T-helper 17 cell (primary cell): ENCODE data around the gene DPP6. TPM values are rescaled to one million over a fixed set of nuclear protein-coding genes. Genes with fewer than 3 reads are reported as not detected.

ENCODE experiments used
- ATAC-seq: fragments of 150-1000 bp; cut with Tn5 transposase; 2 replicates; pipeline ENCODE4 v1.10.0; 2021; ENCODE audit warnings: mild to moderate bottlenecking, moderate library complexity
- DNase-seq, 3 donors: peaks; one replicate each; pipeline versions ENCODE4 v3.0.0 to v3.0.0-alpha.2; 2020 to 2021
- H3K9me3 ChIP-seq: one replicate; pipeline ENCODE4 v1.7.0; 2013; ENCODE audit warnings: low read length, mild to moderate bottlenecking; ENCODE audit not compliant: control insufficient read depth, poor library complexity, severe bottlenecking
- H3K27ac Mint-ChIP-seq: one replicate; pipeline ENCODE4 v1.8.0; 2022; ENCODE audit warnings: mild to moderate bottlenecking, moderate library complexity, mixed read lengths
- H3K27me3 Mint-ChIP-seq: one replicate; pipeline ENCODE4 v1.8.0; 2022; ENCODE audit warnings: mixed read lengths
- H3K36me3 Mint-ChIP-seq: one replicate; pipeline ENCODE4 v1.8.0; 2022; ENCODE audit warnings: low read depth, mixed read lengths
- H3K4me1 Mint-ChIP-seq: one replicate; pipeline ENCODE4 v1.8.0; 2022; ENCODE audit warnings: mild to moderate bottlenecking, mixed read lengths
- H3K4me3 Mint-ChIP-seq: one replicate; pipeline ENCODE4 v1.8.0; 2022; ENCODE audit warnings: mild to moderate bottlenecking, moderate library complexity, mixed read lengths
- total RNA-seq, 4 donors: library from RNA in 2 of 4; stranded (reverse) in 2 of 4; gene quantifications; one replicate each; pipeline ENCODE4 v1.2.3 and lab custom pipeline; 2022 to 2026

The DPP6 gene
- total RNA-seq, 2 donors from 2014 or later: not detected

DNA sequence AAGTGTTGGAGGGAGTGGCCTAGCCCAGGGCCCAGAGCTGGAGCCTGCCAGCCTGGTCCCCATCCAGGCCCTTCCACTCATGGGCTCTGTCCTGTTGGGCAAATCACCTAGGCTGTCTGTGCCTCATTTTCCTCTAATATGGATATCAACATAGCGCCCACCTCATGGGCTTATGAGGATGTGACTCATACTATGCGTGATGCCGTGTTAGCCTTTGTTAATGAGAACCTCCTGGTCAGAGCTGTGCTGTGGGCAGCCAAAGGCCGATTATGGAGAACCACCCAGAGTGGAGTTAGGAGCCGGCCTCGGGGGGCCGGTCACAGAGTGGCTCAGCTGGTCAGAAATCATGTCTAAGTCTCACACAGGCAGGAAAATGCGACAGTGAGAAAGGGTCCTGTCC is 644.4 kb downstream of the DPP6 start:
- DNase-seq (no peak), ATAC-seq (no peak)
- Mint-ChIP-seq H3K27ac (no peak overlapping the region), H3K36me3 (no peaks in the 10 kb centered on the region), H3K4me3 (no peak overlapping the region), H3K4me1 (no peaks in the 10 kb centered on the region), H3K27me3 (peaks cover 5% of the 10 kb centered on the region)
- H3K9me3 ChIP-seq: no peaks in the 10 kb centered on the region

DNA sequence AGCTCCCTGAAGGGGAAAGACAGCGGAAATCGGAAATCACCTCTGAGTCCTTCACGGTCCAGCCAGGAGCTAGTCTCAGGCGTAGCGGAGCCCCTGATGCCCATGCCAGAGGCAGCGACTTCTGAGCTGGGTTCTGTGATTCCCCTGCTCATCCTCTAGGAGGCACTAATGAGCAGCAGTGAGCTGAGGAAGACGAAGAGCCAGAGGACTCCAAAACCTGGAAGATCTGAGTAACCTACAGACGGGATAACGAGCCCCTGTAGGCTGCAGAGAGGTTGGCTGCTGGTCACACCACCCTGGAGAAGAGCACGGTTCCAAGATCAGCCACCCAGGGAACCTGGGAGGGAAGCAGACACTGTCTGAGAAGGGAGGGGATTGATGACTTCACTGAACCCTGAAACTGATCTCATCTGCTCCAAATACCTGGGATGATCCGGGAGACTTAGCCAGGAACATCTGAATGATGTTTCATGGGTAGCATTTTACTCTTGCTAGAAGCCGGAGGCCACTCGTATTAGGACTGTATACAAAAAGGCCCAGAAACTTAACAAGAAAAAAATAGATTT is 646.6 kb downstream of the DPP6 start:
- Mint-ChIP-seq H3K4me1 (no peaks in the 10 kb centered on the region), H3K27me3 (peaks cover 5% of the 10 kb centered on the region), H3K36me3 (no peaks in the 10 kb centered on the region), H3K27ac (no peak overlapping the region), H3K4me3 (no peak overlapping the region)
- H3K9me3 ChIP-seq: no peaks in the 10 kb centered on the region
- no peak for DNase-seq
- ATAC-seq: no peak

DNA sequence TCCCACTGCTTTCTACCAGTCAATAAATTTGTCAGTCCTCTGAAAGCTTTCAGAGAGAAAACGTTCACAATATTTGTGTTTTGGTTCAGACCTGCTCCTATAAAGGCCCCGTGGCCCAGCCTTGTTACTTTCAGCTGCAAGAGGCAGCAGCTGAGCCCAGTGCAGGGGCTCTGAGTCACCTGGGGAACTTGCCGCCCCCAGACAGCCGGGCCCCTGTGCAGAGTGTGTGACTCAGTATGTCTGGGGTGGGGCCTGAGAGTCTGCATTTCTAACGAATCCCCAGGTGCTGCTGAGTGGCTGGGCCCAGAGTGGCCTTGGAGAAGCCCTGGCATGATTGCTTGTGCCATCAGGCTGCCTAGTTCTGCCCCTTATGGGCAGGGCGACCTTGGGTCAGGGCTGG is 647.2 kb downstream of the DPP6 start:
- no peak for DNase-seq
- H3K4me3 Mint-ChIP-seq: no peak overlapping the region
- ATAC-seq: no peak
- H3K27me3 Mint-ChIP-seq: peaks cover 5% of the 10 kb centered on the region
- H3K4me1 Mint-ChIP-seq: no peaks in the 10 kb centered on the region
- H3K9me3 ChIP-seq: no peaks in the 10 kb centered on the region
- H3K36me3 Mint-ChIP-seq: no peaks in the 10 kb centered on the region
- no peak overlapping the region for H3K27ac Mint-ChIP-seq

DNA sequence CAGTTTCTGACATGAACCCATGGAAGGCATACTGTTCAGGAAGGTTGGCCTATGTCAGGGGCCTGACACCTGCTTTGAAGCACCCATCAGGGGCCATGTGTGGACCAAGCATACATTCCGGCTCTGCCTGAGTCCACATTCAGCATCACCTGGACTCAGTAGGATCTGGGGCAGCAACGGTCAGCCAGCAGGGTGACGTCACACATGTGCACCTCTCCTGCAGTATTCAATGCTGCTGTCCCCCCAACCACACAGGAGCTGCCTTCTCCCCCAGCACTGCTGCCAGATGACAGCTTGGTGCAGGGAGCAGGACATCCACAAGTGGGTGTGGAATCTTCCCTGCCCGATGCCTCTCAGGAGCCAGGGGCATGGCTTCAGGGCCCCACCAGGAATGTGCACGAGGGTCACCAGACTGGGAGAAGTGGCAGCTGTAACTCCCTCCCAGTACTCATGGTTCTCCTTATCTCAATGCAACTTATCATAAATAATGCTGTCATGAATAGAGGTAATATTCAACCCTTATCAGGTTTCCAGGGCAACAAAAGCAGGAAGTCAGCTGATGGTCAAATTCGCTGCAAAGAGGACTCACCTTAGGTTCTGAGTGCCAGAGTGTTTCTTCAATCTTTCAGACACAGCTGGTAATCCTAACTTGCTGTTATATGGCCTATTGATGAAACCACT is 657.8 kb downstream of the DPP6 start:
- H3K27me3 Mint-ChIP-seq: no peaks in the 10 kb centered on the region
- no peak for DNase-seq
- no peaks in the 10 kb centered on the region for H3K4me1 Mint-ChIP-seq
- H3K4me3 Mint-ChIP-seq: no peak overlapping the region
- no peak overlapping the region for H3K27ac Mint-ChIP-seq
- no peaks in the 10 kb centered on the region for H3K9me3 ChIP-seq
- no peaks in the 10 kb centered on the region for H3K36me3 Mint-ChIP-seq
- no peak for ATAC-seq

DNA sequence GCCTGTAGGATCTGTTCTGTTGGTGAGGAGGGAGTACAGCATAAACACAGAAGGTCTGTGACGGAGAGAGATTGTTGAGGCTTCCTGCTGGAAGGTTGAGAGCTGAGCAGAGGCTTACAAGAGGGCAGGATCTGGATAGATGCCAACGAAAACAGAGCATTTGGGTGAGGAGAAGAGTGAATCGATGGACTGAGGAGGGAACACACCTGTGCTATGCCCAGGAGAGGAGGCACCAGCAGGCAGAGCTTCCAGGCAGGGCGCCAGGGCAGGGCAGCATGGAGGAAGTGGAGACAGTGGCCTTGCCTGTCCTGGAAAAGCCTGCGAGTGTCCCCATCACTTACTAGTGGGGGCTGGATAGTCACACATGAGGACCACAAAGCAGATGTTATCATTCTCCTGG is 667.8 kb downstream of the DPP6 start:
- no peak for ATAC-seq
- Mint-ChIP-seq H3K4me1 (no peaks in the 10 kb centered on the region), H3K4me3 (no peak overlapping the region), H3K27ac (no peak overlapping the region), H3K36me3 (peaks cover 2% of the 10 kb centered on the region), H3K27me3 (peaks cover 7% of the 10 kb centered on the region)
- no peaks in the 10 kb centered on the region for H3K9me3 ChIP-seq
- DNase-seq: no peak

DNA sequence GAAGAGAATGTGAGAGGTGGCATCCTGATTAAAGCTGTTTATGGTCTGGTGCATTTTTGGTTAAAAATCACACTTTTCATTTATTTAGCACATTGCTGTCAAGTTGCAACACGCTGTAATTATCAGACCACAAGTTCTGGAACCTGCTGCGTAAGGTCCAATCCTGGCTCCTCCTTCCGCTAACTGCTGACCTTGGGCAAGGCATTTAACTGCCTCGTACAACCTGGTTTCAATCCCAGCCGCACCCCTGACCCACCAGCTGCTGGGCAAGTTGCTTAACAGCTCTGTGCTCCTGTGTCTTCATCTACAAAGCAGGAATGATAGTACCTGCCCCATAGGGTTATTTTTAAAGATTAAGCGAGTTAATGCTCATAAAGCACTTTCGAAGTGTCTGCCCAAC is 668.9 kb downstream of the DPP6 start:
- peaks cover 2% of the 10 kb centered on the region for H3K36me3 Mint-ChIP-seq

DNA sequence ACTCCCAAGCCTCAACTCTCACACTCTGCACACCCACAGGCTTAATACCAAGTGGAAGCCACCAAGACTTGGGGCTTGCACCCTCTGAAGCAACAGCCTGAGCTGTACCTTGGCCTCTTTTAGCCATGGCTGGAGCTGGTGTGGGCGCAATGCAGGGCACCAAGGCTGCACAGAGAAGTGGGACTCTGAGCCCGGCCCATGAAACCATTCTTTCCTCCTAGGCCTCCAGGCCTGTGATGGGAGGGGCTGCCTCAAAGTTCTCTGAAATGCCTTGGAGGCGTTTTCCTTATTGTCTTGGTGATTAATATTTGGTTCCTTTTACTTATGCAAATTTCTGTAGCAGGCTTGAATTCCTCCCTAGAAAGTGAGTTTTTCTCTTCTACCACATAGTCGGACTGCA is 674.2 kb downstream of the DPP6 start:
- Mint-ChIP-seq H3K27me3 (no peaks in the 10 kb centered on the region), H3K4me3 (no peak overlapping the region)
- no peak for ATAC-seq

More for the DNA sequence above, 668.9 kb downstream of the DPP6 start:
- ATAC-seq (no peak), DNase-seq (no peak)
- Mint-ChIP-seq H3K27me3 (peaks cover 7% of the 10 kb centered on the region), H3K27ac (no peak overlapping the region), H3K4me3 (no peak overlapping the region), H3K4me1 (no peaks in the 10 kb centered on the region)
- no peaks in the 10 kb centered on the region for H3K9me3 ChIP-seq

DNA sequence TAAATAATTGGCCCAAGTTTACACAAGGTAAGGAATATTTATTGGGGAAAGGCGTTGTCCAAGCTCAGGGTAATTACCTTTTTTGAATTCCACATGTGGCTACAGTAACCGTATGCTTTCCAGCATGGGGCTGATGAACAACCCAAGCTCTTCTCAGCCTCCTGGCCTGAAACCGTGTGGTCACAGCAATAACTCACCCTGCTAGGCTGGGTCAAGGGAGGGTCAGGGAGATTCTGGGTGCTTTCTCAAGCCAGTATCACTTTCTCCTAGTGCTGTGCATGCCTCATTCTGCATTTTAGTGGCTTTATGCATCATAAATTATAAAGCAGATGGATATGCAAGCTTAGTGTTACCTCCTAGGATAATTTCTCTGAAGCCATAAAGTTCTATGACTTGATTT is 676.9 kb downstream of the DPP6 start:
- DNase-seq (no peak), ATAC-seq (no peak)
- no peaks in the 10 kb centered on the region for H3K27me3 Mint-ChIP-seq
- no peaks in the 10 kb centered on the region for H3K9me3 ChIP-seq
- no peaks in the 10 kb centered on the region for H3K4me1 Mint-ChIP-seq
- no peak overlapping the region for H3K27ac Mint-ChIP-seq
- no peak overlapping the region for H3K4me3 Mint-ChIP-seq
- H3K36me3 Mint-ChIP-seq: no peaks in the 10 kb centered on the region

More for the DNA sequence above, 674.2 kb downstream of the DPP6 start:
- no peaks in the 10 kb centered on the region for H3K9me3 ChIP-seq
- DNase-seq: no peak
- H3K4me1 Mint-ChIP-seq: no peaks in the 10 kb centered on the region
- no peaks in the 10 kb centered on the region for H3K36me3 Mint-ChIP-seq
- no peak overlapping the region for H3K27ac Mint-ChIP-seq

DNA sequence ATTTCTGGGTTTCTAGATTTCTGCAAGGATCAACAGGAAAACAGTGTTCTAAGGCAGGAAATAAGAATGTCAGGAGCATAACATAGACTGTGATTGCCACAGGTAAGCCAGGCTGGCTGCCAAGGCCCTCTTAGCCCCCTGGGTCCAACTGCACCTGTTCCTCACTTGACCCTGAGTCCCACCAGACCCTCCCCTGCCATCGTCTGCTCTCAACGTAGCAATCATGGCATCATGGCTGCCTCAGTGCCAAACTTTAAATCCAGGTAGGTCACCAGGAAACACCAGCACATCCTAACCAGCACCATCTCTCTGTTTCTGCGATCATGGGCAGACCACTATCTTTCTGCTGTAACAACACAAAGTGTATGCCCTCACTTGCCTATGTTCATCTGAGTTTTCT is 683.6 kb downstream of the DPP6 start:
- Mint-ChIP-seq H3K27me3 (no peaks in the 10 kb centered on the region), H3K4me3 (no peak overlapping the region), H3K27ac (no peak overlapping the region), H3K36me3 (no peaks in the 10 kb centered on the region), H3K4me1 (no peaks in the 10 kb centered on the region)
- DNase-seq (no peak), ATAC-seq (no peak)
- H3K9me3 ChIP-seq: no peaks in the 10 kb centered on the region

DNA sequence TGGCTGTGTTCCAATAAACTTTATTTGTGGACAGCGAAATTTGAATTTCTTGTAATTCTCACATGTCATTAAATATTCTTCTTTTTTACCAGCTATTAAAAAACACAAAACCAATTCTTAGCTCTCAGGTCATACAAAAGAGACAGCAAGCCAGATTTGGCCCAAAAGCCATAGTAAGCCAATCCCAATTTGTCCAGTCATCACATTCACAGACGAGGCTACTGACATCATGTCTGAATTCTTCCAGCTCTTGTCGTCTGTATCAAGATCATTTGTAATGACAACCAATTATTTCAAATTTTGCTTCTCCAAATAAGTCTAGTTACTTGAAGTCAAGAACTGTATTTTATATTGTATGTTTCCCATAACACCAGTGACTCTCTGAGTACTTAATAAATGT is 684.2 kb downstream of the DPP6 start:
- Mint-ChIP-seq H3K4me1 (no peaks in the 10 kb centered on the region), H3K27me3 (no peaks in the 10 kb centered on the region), H3K4me3 (no peak overlapping the region), H3K36me3 (no peaks in the 10 kb centered on the region), H3K27ac (no peak overlapping the region)
- ATAC-seq (no peak), DNase-seq (no peak)
- no peaks in the 10 kb centered on the region for H3K9me3 ChIP-seq

DNA sequence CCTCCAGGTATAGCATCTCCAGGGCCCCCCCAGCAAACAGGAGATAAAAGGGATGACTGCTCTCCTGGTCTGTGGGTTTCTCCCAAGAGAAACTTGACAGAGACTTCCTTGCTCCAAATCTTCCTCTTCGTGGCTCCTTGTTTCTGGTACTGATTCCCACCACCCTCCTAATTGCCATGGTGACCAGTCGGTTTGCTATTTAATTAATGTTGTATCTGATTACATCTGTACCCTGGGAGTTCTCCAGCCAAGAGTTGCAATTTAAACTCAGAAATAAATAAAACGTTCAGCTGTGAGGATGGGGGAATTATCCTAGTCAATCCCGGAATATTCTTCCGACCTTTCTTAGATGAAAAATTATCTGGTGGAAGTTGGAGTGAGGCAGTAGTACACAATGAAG is 686.0 kb downstream of the DPP6 start:
- ATAC-seq (no peak), DNase-seq (no peak)
- H3K4me3 Mint-ChIP-seq: no peak overlapping the region
- no peaks in the 10 kb centered on the region for H3K4me1 Mint-ChIP-seq
- no peak overlapping the region for H3K27ac Mint-ChIP-seq
- peaks cover 10% of the 10 kb centered on the region for H3K27me3 Mint-ChIP-seq
- no peaks in the 10 kb centered on the region for H3K9me3 ChIP-seq
- no peaks in the 10 kb centered on the region for H3K36me3 Mint-ChIP-seq

DNA sequence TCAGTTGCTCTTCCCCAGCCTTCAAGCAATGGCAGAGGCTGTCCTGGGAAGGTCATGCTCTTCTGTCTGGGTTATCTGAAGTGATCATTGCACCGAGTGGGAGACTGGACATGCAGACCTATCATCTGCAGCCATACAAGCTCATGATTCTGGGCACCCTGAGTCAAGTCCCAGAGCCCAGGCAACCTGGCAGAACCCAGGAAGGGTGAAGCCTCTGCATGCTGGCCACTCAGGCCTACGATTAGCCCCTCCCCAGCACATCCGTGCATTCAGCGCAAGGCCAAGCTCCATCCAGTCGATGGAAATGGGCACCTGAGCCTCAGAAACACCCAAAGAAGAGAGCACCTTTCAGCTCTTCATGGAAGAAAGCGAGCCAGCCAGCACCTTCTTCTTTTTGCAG is 688.9 kb downstream of the DPP6 start:
- no peak for DNase-seq
- Mint-ChIP-seq H3K27me3 (peaks cover 18% of the 10 kb centered on the region), H3K4me1 (no peaks in the 10 kb centered on the region), H3K27ac (no peak overlapping the region), H3K4me3 (no peak overlapping the region), H3K36me3 (no peaks in the 10 kb centered on the region)
- no peak for ATAC-seq
- H3K9me3 ChIP-seq: no peaks in the 10 kb centered on the region

DNA sequence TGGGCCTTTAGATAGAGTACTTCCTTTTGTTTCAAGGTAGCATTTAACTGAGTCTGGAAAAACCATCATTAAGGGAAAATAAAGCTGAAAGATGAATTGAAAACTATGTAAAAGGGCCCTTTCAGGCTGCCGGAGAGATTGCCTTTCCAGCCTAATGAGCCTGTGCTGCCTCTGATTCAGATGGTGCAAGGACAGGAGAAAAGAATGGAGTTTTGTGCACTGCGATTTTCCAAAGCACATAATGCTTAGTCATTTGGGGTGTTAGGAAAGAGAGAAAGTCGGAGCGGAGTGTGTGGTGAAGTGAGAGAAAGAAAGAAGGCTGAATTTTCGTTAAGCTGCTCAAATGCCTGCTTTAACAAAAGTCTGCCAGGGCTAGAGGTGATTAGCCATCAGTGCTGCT is 691.0 kb downstream of the DPP6 start:
- no peak overlapping the region for H3K4me3 Mint-ChIP-seq
- no peaks in the 10 kb centered on the region for H3K9me3 ChIP-seq
- ATAC-seq (no peak), DNase-seq (no peak)
- H3K27ac Mint-ChIP-seq: no peak overlapping the region
- H3K36me3 Mint-ChIP-seq: no peaks in the 10 kb centered on the region
- H3K27me3 Mint-ChIP-seq: peaks cover 18% of the 10 kb centered on the region
- no peaks in the 10 kb centered on the region for H3K4me1 Mint-ChIP-seq

DNA sequence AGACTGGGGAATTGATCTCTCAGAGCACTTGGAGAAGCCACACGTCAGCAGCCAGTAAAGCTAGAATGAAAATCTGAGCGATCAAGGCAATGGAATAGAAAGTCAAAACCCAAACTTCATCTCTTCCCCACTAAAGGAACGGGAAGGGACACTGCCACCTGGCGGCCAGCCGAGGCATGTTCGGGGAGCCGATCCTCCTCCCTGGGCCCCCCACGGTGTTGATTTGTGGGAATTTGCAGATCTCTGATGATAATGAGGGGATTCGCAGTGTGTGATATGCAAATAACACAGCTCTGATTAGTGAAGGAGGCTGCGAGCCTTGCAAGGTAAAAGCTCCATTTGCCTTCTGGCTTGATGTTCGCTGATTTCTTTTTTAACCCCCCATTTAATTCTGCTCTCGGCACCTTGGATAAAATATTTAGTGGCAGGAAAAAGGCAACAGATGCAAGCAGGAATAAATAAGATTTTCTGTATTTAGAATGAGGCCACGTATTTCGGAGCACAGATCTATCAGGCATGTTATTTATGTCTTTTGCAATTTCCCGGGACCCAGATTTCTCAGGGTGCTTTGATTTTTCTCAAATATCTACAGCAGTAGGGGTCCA is 692.2 kb downstream of the DPP6 start:
- Mint-ChIP-seq H3K27ac (no peak overlapping the region), H3K4me3 (no peak overlapping the region), H3K4me1 (no peaks in the 10 kb centered on the region), H3K36me3 (no peaks in the 10 kb centered on the region), H3K27me3 (peaks cover 18% of the 10 kb centered on the region)
- no peak for DNase-seq
- no peaks in the 10 kb centered on the region for H3K9me3 ChIP-seq
- no peak for ATAC-seq
